ENCODE results near the gene MCC.

- no peak for TF ChIP-seq POLR2A (IDR thresholded peaks at IDR 0.05; ENCODE audit: low read depth, low read length)
- no peak for TF ChIP-seq TAF1 (IDR thresholded peaks at IDR 0.05; ENCODE audit: low read depth, low read length)
Observed at GRCh38 chr5:113249206-113249605, 239.0 kb downstream of the MCC start.

Data from GM12891 (cell line).